ENCODE measurements around the gene KIF3A.

- TF ChIP-seq POLR2AphosphoS5 (IDR thresholded peaks at IDR 0.05; ENCODE audit: borderline replicate concordance, low read depth, low read length) (no peak), EZH2 (IDR thresholded peaks at IDR 0.05) (no peak), FOXP2 (optimal IDR thresholded peaks at IDR 0.05; ENCODE audit: control extremely low read depth, extremely low read length, insufficient read depth) (no peak)
These were observed 55.4 kb downstream of the KIF3A start for GRCh38 chr5:132681983-132682382.
